GM21390 (cell line): ENCODE data around the gene CFL1.

Source experiments
- ATAC-seq: cut with Tn5 transposase; IDR thresholded peaks from one replicate; pipeline ENCODE4 v1.9.1; 2021; ENCODE audit not compliant: unreplicated experiment

CFL1 gene

GRCh38 chr11:65808744-65809341 is 49.1 kb downstream of the CFL1 start:
- no peak for ATAC-seq

GRCh38 chr11:65806979-65807378 is 51.0 kb downstream of the CFL1 start:
- ATAC-seq = no peak
